H9 (cell line): ENCODE measurements around the gene ITPR2. TPM values are rescaled to one million over a fixed set of nuclear protein-coding genes. Genes with fewer than 3 reads are reported as not detected.

Experiments
- DNase-seq: peaks from one replicate; pipeline ENCODE4 v3.0.0-alpha.2; 2017
- H2AFZ ChIP-seq: one replicate; pipeline ENCODE4 v1.6.1; 2013; ENCODE audit warnings: mild to moderate bottlenecking, low read length, control low read depth, moderate library complexity
- H2AK5ac ChIP-seq: 2 replicates; pipeline ENCODE4 v1.6.1; 2013; ENCODE audit warnings: low read length, control low read depth, mixed read lengths; ENCODE audit not compliant: insufficient read length
- H2BK120ac ChIP-seq: one replicate; pipeline ENCODE4 v1.6.1; 2013; ENCODE audit warnings: low read depth, mild to moderate bottlenecking, low read length, control low read depth, inconsistent platforms; ENCODE audit not compliant: poor library complexity, severe bottlenecking
- H2BK12ac ChIP-seq: 2 replicates; pipeline ENCODE4 v1.6.1; 2013; ENCODE audit warnings: low read length, control low read depth, mixed read lengths, low read depth; ENCODE audit not compliant: insufficient read length
- H2BK15ac ChIP-seq: 2 replicates; pipeline ENCODE4 v1.6.1; 2013; ENCODE audit warnings: low read depth, low read length, control low read depth
- H2BK20ac ChIP-seq: one replicate; pipeline ENCODE4 v1.6.1; 2013; ENCODE audit warnings: low read depth, mild to moderate bottlenecking, low read length, control low read depth, inconsistent platforms; ENCODE audit not compliant: poor library complexity, severe bottlenecking
- H2BK5ac ChIP-seq: 2 replicates; pipeline ENCODE4 v1.6.1; 2013; ENCODE audit warnings: low read length, control low read depth, mixed read lengths; ENCODE audit not compliant: insufficient read length
- H3K14ac ChIP-seq: 2 replicates; pipeline ENCODE4 v1.6.1; 2013; ENCODE audit warnings: low read length, control low read depth; ENCODE audit not compliant: insufficient read depth
- H3K18ac ChIP-seq: 2 replicates; pipeline ENCODE4 v1.6.1; 2013; ENCODE audit warnings: low read depth, mild to moderate bottlenecking, mixed read lengths, low read length, control low read depth; ENCODE audit not compliant: insufficient read length
- H3K23ac ChIP-seq: 2 replicates; pipeline ENCODE4 v1.6.1; 2013; ENCODE audit warnings: low read length, control low read depth, mixed read lengths, low read depth; ENCODE audit not compliant: insufficient read length
- H3K23me2 ChIP-seq: 2 replicates; pipeline ENCODE4 v1.6.1; 2013; ENCODE audit warnings: low read depth, mild to moderate bottlenecking, mixed read lengths, low read length, control low read depth; ENCODE audit not compliant: insufficient read length, poor library complexity, severe bottlenecking
- H3K27ac ChIP-seq: 2 replicates; pipeline ENCODE4 v1.5.1; 2013; ENCODE audit warnings: low read length, control low read depth, mixed read lengths, low read depth; ENCODE audit not compliant: insufficient read length
- H3K27me3 ChIP-seq: 2 replicates; pipeline ENCODE4 v1.6.1; 2013; ENCODE audit warnings: low read length, control low read depth, inconsistent platforms; ENCODE audit not compliant: insufficient read depth
- H3K4ac ChIP-seq: 2 replicates; pipeline ENCODE4 v1.6.1; 2013; ENCODE audit warnings: low read depth, mild to moderate bottlenecking, control low read depth, inconsistent platforms, low read length, moderate library complexity
- H3K4me1 ChIP-seq: 2 replicates; pipeline ENCODE4 v1.6.1; 2013; ENCODE audit warnings: low read length, control low read depth, inconsistent platforms; ENCODE audit not compliant: insufficient read depth
- H3K4me2 ChIP-seq: 2 replicates; pipeline ENCODE4 v1.6.1; 2013; ENCODE audit warnings: low read length, control low read depth, mixed read lengths; ENCODE audit not compliant: insufficient read length, insufficient read depth
- H3K56ac ChIP-seq: 2 replicates; pipeline ENCODE4 v1.6.1; 2013; ENCODE audit warnings: low read depth, mild to moderate bottlenecking, mixed read lengths, low read length, control low read depth; ENCODE audit not compliant: insufficient read length
- H3K79me1 ChIP-seq: 2 replicates; pipeline ENCODE4 v1.6.1; 2013; ENCODE audit warnings: low read depth, mild to moderate bottlenecking, moderate library complexity, low read length, control low read depth, inconsistent platforms; ENCODE audit not compliant: insufficient read depth, poor library complexity, severe bottlenecking
- H3K79me2 ChIP-seq: 2 replicates; pipeline ENCODE4 v1.6.1; 2013; ENCODE audit warnings: low read length, control low read depth, inconsistent platforms; ENCODE audit not compliant: insufficient read depth
- H3K9ac ChIP-seq: 2 replicates; pipeline ENCODE4 v1.6.1; 2013; ENCODE audit warnings: low read length, control low read depth, mixed read lengths; ENCODE audit not compliant: insufficient read length; ENCODE audit errors: extremely low read depth
- H3K9me3 ChIP-seq: one replicate; pipeline ENCODE4 v1.6.1; 2013; ENCODE audit warnings: low read depth, low read length, inconsistent platforms; ENCODE audit not compliant: control insufficient read depth
- H3T11ph ChIP-seq: one replicate; pipeline ENCODE4 v1.6.1; 2013; ENCODE audit warnings: mild to moderate bottlenecking, low read length, control low read depth, inconsistent platforms
- H4K20me1 ChIP-seq: one replicate; pipeline ENCODE4 v1.6.1; 2013; ENCODE audit not compliant: control insufficient read depth, insufficient read length, insufficient read depth
- H4K5ac ChIP-seq: 2 replicates; pipeline ENCODE4 v1.6.1; 2013; ENCODE audit warnings: low read depth, mild to moderate bottlenecking, mixed read lengths, low read length, control low read depth; ENCODE audit not compliant: insufficient read length
- H4K8ac ChIP-seq: replicated peaks from 2 replicates; pipeline ENCODE4 v1.6.1; 2013; ENCODE audit warnings: low read length, control low read depth, mixed read lengths, low read depth; ENCODE audit not compliant: insufficient read length
- H4K91ac ChIP-seq: 2 replicates; pipeline ENCODE4 v1.6.1; 2013; ENCODE audit warnings: low read depth, mild to moderate bottlenecking, moderate library complexity, mixed read lengths, low read length, control low read depth; ENCODE audit not compliant: insufficient read length
- H3K27ac Mint-ChIP-seq, 3 experiments: 2 replicates in 2 of 3; 3 replicates in 1 of 3; pipeline ENCODE4 v1.8.0; 2020 to 2021; ENCODE audit warnings: mixed read lengths in 3 of 3, mild to moderate bottlenecking in 1 of 3, moderate library complexity in 1 of 3
- H3K27me3 Mint-ChIP-seq: 2 replicates; pipeline ENCODE4 v1.8.0; 2021; ENCODE audit warnings: low read depth, mild to moderate bottlenecking, moderate library complexity, mixed read lengths
- H3K36me3 Mint-ChIP-seq, 3 experiments: 2 replicates in 2 of 3; 3 replicates in 1 of 3; pipeline ENCODE4 v1.8.0; 2020 to 2021; ENCODE audit warnings: low read depth in 3 of 3, mixed read lengths in 3 of 3; ENCODE audit not compliant: insufficient read depth in 1 of 3
- H3K4me1 Mint-ChIP-seq, 2 experiments: 2 replicates each; pipeline ENCODE4 v1.8.0; 2020; ENCODE audit warnings: mixed read lengths in 2 of 2
- H3K4me3 Mint-ChIP-seq, 2 experiments: 2 replicates in 1 of 2; 3 replicates in 1 of 2; pipeline ENCODE4 v1.8.0; 2020 to 2021; ENCODE audit warnings: mild to moderate bottlenecking in 2 of 2, mixed read lengths in 2 of 2, moderate library complexity in 1 of 2
- H3K9me3 Mint-ChIP-seq, 2 experiments: 2 replicates in 1 of 2; 3 replicates in 1 of 2; pipeline ENCODE4 v1.8.0; 2020; ENCODE audit warnings: mild to moderate bottlenecking in 2 of 2, mixed read lengths in 2 of 2, moderate library complexity in 1 of 2
- WGBS: extraction: QIAGEN DNeasy Blood & Tissue Kit; methylation state at CpG from one replicate; pipeline ENCODE4 v1.1.7; 2013; ENCODE audit warnings: missing lambda C conversion rate, low lambda C conversion rate, mixed read lengths; ENCODE audit not compliant: insufficient read length; ENCODE audit errors: extremely low coverage; 5-methylcytosine and 5-hydroxymethylcytosine counted together
- total RNA-seq: library from RNA; stranded (reverse); gene quantifications from 2 replicates; pipeline ENCODE4 v1.2.1, GENCODE V29; 2021
- TF ChIP-seq, protein P1 (sequence below): fragments of 200-600 bp; sonication (generic); conservative IDR thresholded peaks from 3 replicates; pipeline ENCODE4 v1.8.0; 2021; ENCODE audit warnings: antibody characterized with exemption, mild to moderate bottlenecking

ITPR2 gene
- total RNA-seq, 1 experiment from 2014 or later = 14.8 TPM

GRCh38 chr12:26410689-26411088, 422.3 kb downstream of the ITPR2 start:
- Histone ChIP-seq H3K9me3 (no peaks in the 10 kb centered on the region), H2BK120ac (no peak overlapping the region), H2BK20ac (no peak overlapping the region), H3K79me2 (no peaks in the 10 kb centered on the region), H3K9ac (no peak overlapping the region), H3K79me1 (no peaks in the 10 kb centered on the region), H4K20me1 (no peaks in the 10 kb centered on the region), H3K27me3 (no peaks in the 10 kb centered on the region), H4K8ac (no peak overlapping the region), H3K4ac (no peak overlapping the region), H3K18ac (no peak overlapping the region), H2BK12ac (no peak overlapping the region), H4K91ac (no peak overlapping the region), H2BK5ac (no peak overlapping the region), H3K23ac (no peak overlapping the region), H3T11ph (no peak overlapping the region), H2BK15ac (no peak overlapping the region), H2AFZ (no peak overlapping the region), H3K4me1 (no peaks in the 10 kb centered on the region), H3K23me2 (no peaks in the 10 kb centered on the region), H3K27ac (no peak overlapping the region), H3K4me2 (no peak overlapping the region), H4K5ac (no peak overlapping the region), H2AK5ac (no peak overlapping the region), H3K14ac (no peak overlapping the region), H3K56ac (no peak overlapping the region)
- Mint-ChIP-seq H3K27me3 (no peaks in the 10 kb centered on the region), H3K4me3 (no peak overlapping the region), H3K9me3 (no peaks in the 10 kb centered on the region), H3K36me3 (no peaks in the 10 kb centered on the region), H3K4me1 (no peaks in the 10 kb centered on the region), H3K27ac (no peak overlapping the region)
- TF ChIP-seq, protein P1, sequence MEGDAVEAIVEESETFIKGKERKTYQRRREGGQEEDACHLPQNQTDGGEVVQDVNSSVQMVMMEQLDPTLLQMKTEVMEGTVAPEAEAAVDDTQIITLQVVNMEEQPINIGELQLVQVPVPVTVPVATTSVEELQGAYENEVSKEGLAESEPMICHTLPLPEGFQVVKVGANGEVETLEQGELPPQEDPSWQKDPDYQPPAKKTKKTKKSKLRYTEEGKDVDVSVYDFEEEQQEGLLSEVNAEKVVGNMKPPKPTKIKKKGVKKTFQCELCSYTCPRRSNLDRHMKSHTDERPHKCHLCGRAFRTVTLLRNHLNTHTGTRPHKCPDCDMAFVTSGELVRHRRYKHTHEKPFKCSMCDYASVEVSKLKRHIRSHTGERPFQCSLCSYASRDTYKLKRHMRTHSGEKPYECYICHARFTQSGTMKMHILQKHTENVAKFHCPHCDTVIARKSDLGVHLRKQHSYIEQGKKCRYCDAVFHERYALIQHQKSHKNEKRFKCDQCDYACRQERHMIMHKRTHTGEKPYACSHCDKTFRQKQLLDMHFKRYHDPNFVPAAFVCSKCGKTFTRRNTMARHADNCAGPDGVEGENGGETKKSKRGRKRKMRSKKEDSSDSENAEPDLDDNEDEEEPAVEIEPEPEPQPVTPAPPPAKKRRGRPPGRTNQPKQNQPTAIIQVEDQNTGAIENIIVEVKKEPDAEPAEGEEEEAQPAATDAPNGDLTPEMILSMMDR = no peak
- no peak for DNase-seq
- WGBS = no CpG with 5 or more reads among the region's 1 CpG
